Left lung (tissue), 10 donors: ENCODE data around the gene NSUN4. TPM values are rescaled to one million over a fixed set of nuclear protein-coding genes. Genes with fewer than 3 reads are reported as not detected.
A peak's percentile ranks its signal among the peaks of the same experiment; 100 is the strongest.

Experiments
- ATAC-seq: fragments of 200-7000 bp; cut with Tn5 transposase; one replicate; pipeline ENCODE4 v1.9.1; 2020; ENCODE audit warnings: moderate library complexity
- DNase-seq, 4 donors: peaks; one replicate each; pipeline ENCODE4 v3.0.0-alpha.2; 2013 to 2020
- H3K27ac ChIP-seq, 2 donors: fragments of 200-600 bp; sonication (generic) in 1 of 2; one replicate each; pipeline versions ENCODE4 v1.5.0 to v1.8.0; 2020 to 2021
- H3K27me3 ChIP-seq, 2 donors: fragments of 200-600 bp; sonication (generic) in 1 of 2; one replicate each; pipeline versions ENCODE4 v1.5.0 to v1.8.0; 2020 to 2021
- H3K36me3 ChIP-seq, 2 donors: fragments of 200-600 bp; sonication (generic) in 1 of 2; one replicate each; pipeline versions ENCODE4 v1.5.0 to v1.8.0; 2020 to 2021
- H3K4me1 ChIP-seq, 2 donors: fragments of 200-600 bp; one replicate each; pipeline ENCODE4 v1.8.0; 2021
- H3K4me3 ChIP-seq, 2 donors: fragments of 200-600 bp; sonication (generic) in 1 of 2; one replicate each; pipeline versions ENCODE4 v1.5.0 to v1.8.0; 2020 to 2021; ENCODE audit warnings: mild to moderate bottlenecking in 1 of 2
- H3K9me3 ChIP-seq, 2 donors: fragments of 200-600 bp; sonication (generic) in 1 of 2; one replicate each; pipeline versions ENCODE4 v1.5.0 to v1.8.0; 2020 to 2021
- intact Hi-C, 2 donors: fragments of 100-400 bp; cut with DNase I; formaldehyde crosslinking; loops; one replicate each; pipeline versions ENCODE4 v1.11.2 to v1.14.2; 2022
- polyA plus RNA-seq, 6 donors: library from polyadenylated mRNA; unstranded; fragments of 120-200 nt; gene quantifications; one replicate each; pipeline ENCODE4 v1.2.1, GENCODE V29; 2013; ENCODE audit not compliant: insufficient read length in 6 of 6
- total RNA-seq, 2 donors: library from RNA; stranded (reverse); fragmentation: NEBNext Ultra II Directional; extraction: Animal tissue kit (Norgen Biotek cat#: 25700); gene quantifications; one replicate each; pipeline ENCODE4 v1.2.1, GENCODE V29; 2021
- TF ChIP-seq, protein P1 (sequence below), 2 donors: fragments of 200-600 bp; sonication (generic) in 1 of 2; IDR thresholded peaks; one replicate each; pipeline versions ENCODE4 v1.5.0 to v1.8.0; 2021; ENCODE audit warnings: antibody characterized with exemption in 2 of 2
- donor health status: DM: no; HTN: yes; CAD: no.
- donor health status: DM: no; HTN: no; CAD: no.

NSUN4 gene
- total and polyA plus RNA-seq, 8 donors, result 21.8 to 25.8 (median 23.5) TPM

DNA sequence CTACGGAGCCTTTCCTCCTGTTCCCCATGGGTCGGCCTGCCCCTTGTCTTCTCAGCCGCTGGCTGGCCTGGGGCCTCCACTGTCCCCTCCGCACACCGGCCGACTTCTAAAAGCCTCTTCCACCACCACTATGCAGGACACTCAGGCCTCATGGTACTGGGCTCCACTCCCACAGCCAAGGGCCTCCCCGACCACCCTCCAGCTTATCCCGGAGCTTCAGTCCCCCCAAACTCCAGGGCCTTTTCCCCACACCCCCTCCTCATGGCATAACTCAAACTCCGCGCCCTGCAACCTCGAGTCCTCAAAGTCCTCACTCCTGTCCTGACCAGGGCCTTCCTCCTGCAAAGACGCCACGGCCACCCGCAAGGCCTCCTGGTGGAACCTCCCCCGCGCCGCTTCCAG, 39.2 kb upstream of the NSUN4 start:
- no peaks in the 10 kb centered on the region for H3K27me3 ChIP-seq
- no peaks in the 10 kb centered on the region for H3K9me3 ChIP-seq
- H3K4me3 ChIP-seq, result peak overlapping the region; percentile 89 to 94
- no peak for ATAC-seq
- TF ChIP-seq, protein P1, sequence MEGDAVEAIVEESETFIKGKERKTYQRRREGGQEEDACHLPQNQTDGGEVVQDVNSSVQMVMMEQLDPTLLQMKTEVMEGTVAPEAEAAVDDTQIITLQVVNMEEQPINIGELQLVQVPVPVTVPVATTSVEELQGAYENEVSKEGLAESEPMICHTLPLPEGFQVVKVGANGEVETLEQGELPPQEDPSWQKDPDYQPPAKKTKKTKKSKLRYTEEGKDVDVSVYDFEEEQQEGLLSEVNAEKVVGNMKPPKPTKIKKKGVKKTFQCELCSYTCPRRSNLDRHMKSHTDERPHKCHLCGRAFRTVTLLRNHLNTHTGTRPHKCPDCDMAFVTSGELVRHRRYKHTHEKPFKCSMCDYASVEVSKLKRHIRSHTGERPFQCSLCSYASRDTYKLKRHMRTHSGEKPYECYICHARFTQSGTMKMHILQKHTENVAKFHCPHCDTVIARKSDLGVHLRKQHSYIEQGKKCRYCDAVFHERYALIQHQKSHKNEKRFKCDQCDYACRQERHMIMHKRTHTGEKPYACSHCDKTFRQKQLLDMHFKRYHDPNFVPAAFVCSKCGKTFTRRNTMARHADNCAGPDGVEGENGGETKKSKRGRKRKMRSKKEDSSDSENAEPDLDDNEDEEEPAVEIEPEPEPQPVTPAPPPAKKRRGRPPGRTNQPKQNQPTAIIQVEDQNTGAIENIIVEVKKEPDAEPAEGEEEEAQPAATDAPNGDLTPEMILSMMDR (IDR thresholded peaks at IDR 0.05), result no peak
- H3K4me1 ChIP-seq, result peaks cover 21 to 45% of the 10 kb centered on the region in 2 donors
- intact Hi-C loops, result no loop called here
- H3K36me3 ChIP-seq, result peaks cover 0 to 18% of the 10 kb centered on the region in 2 donors
- peak overlapping the region; percentile 96 to 98 for H3K27ac ChIP-seq
- DNase-seq, result peak in 1 of 4 donors; percentile 35

DNA sequence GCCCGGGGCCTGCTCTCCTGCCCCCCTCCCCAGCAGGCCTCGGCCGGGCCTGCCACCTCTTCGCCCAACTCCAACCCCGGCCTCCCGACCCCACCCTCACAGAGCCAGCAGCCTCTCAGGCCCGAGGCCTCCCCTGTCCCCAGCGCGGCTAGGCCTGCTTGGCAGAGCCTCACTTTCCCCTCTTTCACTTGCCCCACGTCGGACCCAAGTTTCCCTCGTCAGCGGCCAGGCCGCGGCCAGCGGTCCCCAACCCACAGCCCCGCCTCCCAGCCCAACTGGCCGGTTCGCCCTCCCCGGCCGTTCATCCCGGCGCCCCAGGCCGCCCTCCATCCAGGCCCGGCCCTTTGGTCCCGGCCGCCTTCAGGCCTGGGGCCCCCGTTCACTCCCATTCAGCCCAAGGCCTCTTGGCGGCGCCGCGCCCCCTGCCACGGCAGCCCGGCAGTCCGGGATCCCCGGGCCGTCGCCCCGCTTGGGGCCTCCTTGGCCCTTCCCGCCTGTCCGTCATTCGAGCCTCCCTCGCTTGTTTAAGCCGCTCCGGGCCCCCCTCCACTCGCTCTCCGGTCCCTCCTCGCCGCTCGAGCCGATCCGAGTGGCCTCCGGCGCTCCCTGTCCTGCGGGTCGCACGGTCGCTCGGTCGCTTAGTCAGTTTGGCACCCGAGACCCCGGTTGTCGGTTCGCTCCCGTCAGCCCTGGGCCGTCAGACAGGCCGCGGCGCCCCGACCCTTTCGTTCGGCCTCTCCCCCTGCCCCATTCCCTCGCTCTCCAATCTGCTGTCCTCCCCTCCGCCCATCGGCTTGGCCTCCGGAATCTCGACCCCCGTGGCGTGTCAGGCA, 38.6 kb upstream of the NSUN4 start:
- Histone ChIP-seq H3K27me3 (no peaks in the 10 kb centered on the region), H3K27ac (peak overlapping the region; percentile 96 to 98), H3K36me3 (peaks cover 0 to 18% of the 10 kb centered on the region in 2 donors), H3K9me3 (no peaks in the 10 kb centered on the region), H3K4me1 (peaks cover 21 to 51% of the 10 kb centered on the region in 2 donors), H3K4me3 (peak overlapping the region; percentile 89 to 94)
- TF ChIP-seq, protein P1 (IDR thresholded peaks at IDR 0.05), result peak in 1 of 2 donors; percentile 12
- intact Hi-C loops, result no loop called here
- peak; percentile 59 to 90 (median 66) for DNase-seq
- ATAC-seq, result peak; percentile 47

DNA sequence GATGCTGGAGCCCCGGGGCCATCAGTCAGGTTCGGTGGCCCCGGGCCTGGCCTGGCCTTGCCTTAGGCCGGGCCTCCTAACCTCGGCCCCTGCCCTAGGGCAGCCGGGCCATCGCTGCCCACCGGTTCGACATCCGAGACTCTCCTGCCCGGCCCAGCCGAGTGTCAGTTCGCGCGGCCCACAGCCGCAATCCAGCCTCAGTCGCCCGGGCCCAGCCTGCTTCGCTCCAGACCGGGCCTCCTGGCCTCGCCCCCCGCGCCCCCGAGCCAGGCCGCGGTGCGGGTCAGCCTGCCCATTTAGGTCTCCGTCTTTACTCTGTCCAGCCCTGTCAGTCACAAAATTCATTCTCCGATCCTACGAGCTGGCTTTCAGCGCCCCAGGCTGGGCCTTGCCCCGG, 38.0 kb upstream of the NSUN4 start:
- peak overlapping the region; percentile 89 to 94 for H3K4me3 ChIP-seq
- peak overlapping the region; percentile 96 to 98 for H3K27ac ChIP-seq
- ATAC-seq, result peak; percentile 34
- H3K9me3 ChIP-seq, result no peaks in the 10 kb centered on the region
- peak in 2 of 4 donors; percentile 66 to 83 for DNase-seq
- peaks cover 21 to 57% of the 10 kb centered on the region in 2 donors for H3K4me1 ChIP-seq
- H3K36me3 ChIP-seq, result peaks cover 0 to 13% of the 10 kb centered on the region in 2 donors
- H3K27me3 ChIP-seq, result no peaks in the 10 kb centered on the region
- intact Hi-C loops, result no loop called here
- TF ChIP-seq, protein P1 (IDR thresholded peaks at IDR 0.05), result no peak

DNA sequence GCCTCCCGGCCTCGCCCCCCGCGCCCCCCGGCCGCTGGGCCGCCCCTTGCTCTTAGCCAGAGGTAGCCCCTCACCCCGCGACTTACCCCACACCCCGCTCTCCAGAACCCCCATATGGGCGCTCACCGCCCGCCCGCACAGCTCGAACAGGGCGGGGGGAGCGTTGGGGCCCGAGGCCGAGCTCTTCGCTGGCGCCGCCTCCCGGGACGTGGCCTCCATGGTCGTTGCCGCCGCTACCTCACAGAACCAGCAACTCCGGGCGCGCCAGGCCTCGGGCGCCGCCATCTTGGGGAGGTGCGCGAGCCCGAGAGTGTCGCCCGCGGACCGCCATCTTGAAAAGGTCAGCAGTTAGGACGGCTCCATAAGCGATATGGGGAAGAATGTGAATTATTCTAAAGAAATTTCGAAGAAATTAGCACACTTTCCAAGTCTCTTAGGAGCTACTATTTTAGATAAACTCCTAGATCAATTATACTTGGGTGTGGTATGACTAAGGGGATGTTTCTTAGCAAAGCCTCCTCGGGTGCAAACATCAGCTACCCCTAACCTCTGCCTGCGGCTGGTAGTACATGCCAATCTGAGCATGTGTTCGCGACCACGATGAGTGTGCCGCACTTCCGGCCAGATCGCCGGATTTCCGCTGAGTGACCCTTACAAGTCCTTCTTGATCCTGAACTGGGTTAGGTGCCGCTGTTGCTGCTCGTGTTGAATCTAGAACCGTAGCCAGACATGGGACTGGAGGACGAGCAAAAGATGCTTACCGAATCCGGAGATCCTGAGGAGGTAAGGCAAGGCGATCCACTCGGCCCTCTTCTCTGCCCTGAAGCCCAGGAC, 37.4 kb upstream of the NSUN4 start, which contains the start of the genes LRRC41 and UQCRH:
TSS of gene LRRC41 (minus strand) at position 579 of the 834 bp plus-strand sequence. CDS start at position 285, 294 bp downstream.
TSS of gene UQCRH (plus strand) at position 661 of the 834 bp plus-strand sequence. CDS start at position 730, 69 bp downstream.
- DNase-seq, result peak; percentile 95 to 97 (median 96)
- Histone ChIP-seq H3K4me3 (peak within 1 kb of the TSS; percentile 89 to 94), H3K4me1 (peaks cover 21 to 62% of the 10 kb centered on the region in 2 donors), H3K9me3 (no peaks in the 10 kb centered on the region), H3K27ac (peak within 1 kb of the TSS; percentile 96 to 98), H3K27me3 (no peaks in the 10 kb centered on the region), H3K36me3 (peaks cover 0 to 7% of the 10 kb centered on the region in 2 donors)
- TF ChIP-seq, protein P1 (IDR thresholded peaks at IDR 0.05), result no peak
- peak; percentile 90 for ATAC-seq
- intact Hi-C loops, result no loop called here
